Effector CD8-positive, alpha-beta T cell (primary cell): ENCODE measurements around the gene TPD52L2.
"Not testable (repeated sequence)": the region's sequence is repeated elsewhere in the genome, so short reads cannot be mapped to it uniquely, and the experiment has no call there.

Source experiments
- DNase-seq: peaks from one replicate; lab custom pipeline; 2025; lab: John Stamatoyannopoulos, UW

TPD52L2 gene

GRCh38 chr20:63835021-63835858 lies 29.8 kb upstream of the TPD52L2 start:
- no peak for DNase-seq

GRCh38 chr20:63836458-63837344 lies 28.4 kb upstream of the TPD52L2 start:
- no peak for DNase-seq

- no peak for DNase-seq
These were observed 27.6 kb upstream of the TPD52L2 start for GRCh38 chr20:63837479-63837878.

- DNase-seq: no peak
These were observed 25.4 kb upstream of the TPD52L2 start for GRCh38 chr20:63839620-63840019.

- DNase-seq: no peak
These were observed 24.7 kb upstream of the TPD52L2 start for GRCh38 chr20:63840405-63840828.

GRCh38 chr20:63842258-63842657 lies 22.8 kb upstream of the TPD52L2 start:
- no peak for DNase-seq

- DNase-seq: no peak
These were observed 21.8 kb upstream of the TPD52L2 start for GRCh38 chr20:63843222-63843621.

GRCh38 chr20:63843778-63844177 lies 21.3 kb upstream of the TPD52L2 start:
- no peak for DNase-seq

- DNase-seq: no peak
These were observed 20.5 kb upstream of the TPD52L2 start for GRCh38 chr20:63844511-63844991.

- no peak for DNase-seq
These were observed 18.8 kb upstream of the TPD52L2 start for GRCh38 chr20:63846128-63846771.

- no peak for DNase-seq
These were observed 18.2 kb upstream of the TPD52L2 start for GRCh38 chr20:63846888-63847236.

GRCh38 chr20:63847237-63848002 lies 17.6 kb upstream of the TPD52L2 start:
- DNase-seq: no peak

GRCh38 chr20:63848003-63848911 lies 16.8 kb upstream of the TPD52L2 start:
- no peak for DNase-seq

GRCh38 chr20:63850689-63851547 lies 14.2 kb upstream of the TPD52L2 start:
- no peak for DNase-seq

GRCh38 chr20:63851548-63851943 lies 13.5 kb upstream of the TPD52L2 start:
- DNase-seq: not testable (repeated sequence)

GRCh38 chr20:63853733-63854068 lies 11.4 kb upstream of the TPD52L2 start:
- DNase-seq: not testable (repeated sequence)

- no peak for DNase-seq
These were observed 10.9 kb upstream of the TPD52L2 start for GRCh38 chr20:63854069-63854765.

GRCh38 chr20:63854766-63855362 lies 10.2 kb upstream of the TPD52L2 start:
- no peak for DNase-seq
